NCI-H524 (cell line): ENCODE data around the gene TMEM141.

Experiments
- DNase-seq, 2 experiments: peaks; one replicate each; lab custom pipeline; 2025; lab: John Stamatoyannopoulos, UW

The TMEM141 gene

GRCh38 chr9:136790640-136791515 is at the start of gene TMEM141:
Gene TMEM141, plus strand, starts transcription at chr9:136791344. Its CDS starts 27 bp downstream, at chr9:136791371.
- peak; percentile 99 to 100 for DNase-seq

GRCh38 chr9:136741883-136742571 is 49.1 kb upstream of the TMEM141 start:
- DNase-seq, result no peak

- DNase-seq, result peak; percentile 47 to 73
Measured at GRCh38 chr9:136742591-136743391, 48.4 kb upstream of the TMEM141 start, which contains the start of gene LCN10. Gene LCN10, minus strand, starts transcription at chr9:136742940. Its CDS starts 37 bp downstream, at chr9:136742903.

- DNase-seq, result no peak
Measured at GRCh38 chr9:136743639-136744211, 47.4 kb upstream of the TMEM141 start.

GRCh38 chr9:136744773-136745172 is 46.4 kb upstream of the TMEM141 start:
- DNase-seq, result no peak

GRCh38 chr9:136745389-136746154 is 45.6 kb upstream of the TMEM141 start:
- no peak for DNase-seq

GRCh38 chr9:136746155-136746490 is 45.0 kb upstream of the TMEM141 start:
- no peak for DNase-seq

GRCh38 chr9:136746621-136747020 is 44.5 kb upstream of the TMEM141 start:
- no peak for DNase-seq

GRCh38 chr9:136747161-136748060 is 43.7 kb upstream of the TMEM141 start:
- DNase-seq, result no peak

- DNase-seq, result no peak
Measured at GRCh38 chr9:136748201-136748600, 42.9 kb upstream of the TMEM141 start, which contains the start of gene LCN6. Gene LCN6, minus strand, starts transcription at chr9:136748525. Its CDS starts 42 bp downstream, at chr9:136748483.

- DNase-seq, result no peak
Measured at GRCh38 chr9:136748666-136749611, 42.2 kb upstream of the TMEM141 start.

- no peak for DNase-seq
Measured at GRCh38 chr9:136750526-136750925, 40.6 kb upstream of the TMEM141 start.

- DNase-seq, result no peak
Measured at GRCh38 chr9:136751244-136751643, 39.9 kb upstream of the TMEM141 start.

- DNase-seq, result no peak
Measured at GRCh38 chr9:136751814-136752213, 39.3 kb upstream of the TMEM141 start.

- DNase-seq, result no peak
Measured at GRCh38 chr9:136753371-136754058, 37.6 kb upstream of the TMEM141 start.

GRCh38 chr9:136754059-136754572 is 37.0 kb upstream of the TMEM141 start:
- no peak for DNase-seq

- DNase-seq, result no peak
Measured at GRCh38 chr9:136754626-136755301, 36.4 kb upstream of the TMEM141 start.
